Heart left ventricle (tissue), 16 donors: Measurements from ENCODE around the gene PTPN3. TPM values are rescaled to one million over a fixed set of nuclear protein-coding genes. Genes with fewer than 3 reads are reported as not detected.

Source experiments
- ATAC-seq, 4 donors: fragments of 200-7000 bp; cut with Tn5 transposase; one replicate each; pipeline ENCODE4 v1.9.1; 2020 to 2022; ENCODE audit warnings: moderate library complexity in 4 of 4, mild to moderate bottlenecking in 3 of 4, moderate number of reproducible peaks in 1 of 4
- DNase-seq, 5 donors: peaks; one replicate each; pipeline ENCODE4 v3.0.0-alpha.2; 2020
- H3K27ac ChIP-seq, 12 donors: fragments of 200-600 bp; sonication (generic) in 4 of 12; one replicate each; pipeline versions ENCODE4 v1.5.0 to v1.8.0; 2016 to 2022; ENCODE audit warnings: mild to moderate bottlenecking in 2 of 12
- H3K27me3 ChIP-seq, 9 donors: fragments of 200-600 bp; sonication (generic) in 2 of 9; one replicate each; pipeline versions ENCODE4 v1.5.1 to v1.8.0; 2016 to 2022; ENCODE audit warnings: mild to moderate bottlenecking in 3 of 9
- H3K36me3 ChIP-seq, 9 donors: fragments of 200-600 bp; sonication (generic) in 2 of 9; one replicate each; pipeline versions ENCODE4 v1.5.0 to v1.8.0; 2018 to 2022; ENCODE audit warnings: mild to moderate bottlenecking in 2 of 9
- H3K4me1 ChIP-seq, 12 donors: fragments of 200-600 bp; sonication (generic) in 4 of 12; one replicate each; pipeline versions ENCODE4 v1.5.0 to v1.8.0; 2016 to 2022; ENCODE audit warnings: mild to moderate bottlenecking in 3 of 12
- H3K4me3 ChIP-seq, 12 donors: fragments of 200-600 bp; sonication (generic) in 4 of 12; one replicate each; pipeline versions ENCODE4 v1.5.0 to v1.8.0; 2017 to 2022; ENCODE audit warnings: mild to moderate bottlenecking in 9 of 12, moderate library complexity in 4 of 12
- H3K9me3 ChIP-seq, 12 donors: fragments of 200-600 bp; sonication (generic) in 4 of 12; one replicate each; pipeline versions ENCODE4 v1.5.0 to v1.8.0; 2016 to 2022; ENCODE audit warnings: mild to moderate bottlenecking in 1 of 12
- CTCF ChIP-seq, 12 donors: fragments of 200-600 bp; sonication (generic) in 4 of 12; IDR thresholded peaks; one replicate each; pipeline versions ENCODE4 v1.5.0 to v1.8.0; 2018 to 2022; ENCODE audit warnings: antibody characterized with exemption in 12 of 12, mild to moderate bottlenecking in 5 of 12
- POLR2A ChIP-seq, 2 donors: fragments of 450-650 bp; IDR thresholded peaks; one replicate each; pipeline ENCODE4 v1.6.1; 2017; ENCODE audit warnings: antibody characterized with exemption in 2 of 2, mild to moderate bottlenecking in 2 of 2, moderate library complexity in 2 of 2
- whole genome bisulfite sequencing, 4 donors: extraction: QIAGEN DNeasy Blood & Tissue Kit in 2 of 4; methylation state at CpG; one replicate each; pipeline versions ENCODE4 v1.1.5 to v1.1.7; 2013 to 2018; 5-methylcytosine and 5-hydroxymethylcytosine counted together
- intact Hi-C, 10 donors: fragments of 100-400 bp; cut with DNase I; formaldehyde crosslinking; loops; one replicate each; pipeline versions ENCODE4 v1.11.1 to v1.14.2; 2022
- polyA plus RNA-seq, 2 donors: library from polyadenylated mRNA; stranded (reverse); fragments of 200-250 nt; gene quantifications; one replicate each; pipeline ENCODE4 v1.2.3, GENCODE V29; 2013
- total RNA-seq, 9 donors: library from RNA; depleted of rRNA in 2 of 9; stranded (reverse); fragments of >200 nt in 2 of 9; fragmentation: NEBNext Ultra II Directional in 3 of 9; extraction: Animal tissue kit (Norgen Biotek cat#: 25700) in 3 of 9; gene quantifications; one replicate each; pipeline versions ENCODE4 v1.1.0 to v1.2.4, GENCODE V29; 2016 to 2023
- donor health status: ischemic (EF 13 %, LVEDD 7.1; RV severe dilation, severe dysfunction).
- donor health status: healthy with polysubstance abuse.
- donor health status: DM: no; HTN: yes; CAD: no.
- donor health status: DM: no; HTN: no; CAD: no.
- donor health status: ischemic (EF 25% LVEDD 6.9; RV normal size, moderate dysfunction).
- donor health status: ischemic (EF 25% LVEDD 5.7; RV mildly dilated, moderate dysfunction).
- donor health status: healthy.
- donor health status: DM: yes; HTN: yes; CAD: no.
- donor health status: ischemic (EF 35%, LVEDD 5.7; RV mildly dilated, moderate dysfunction).
- donor health status: nonischemic (EF 11% LVEDD 7.7; RV severe dilation, severe dysfunction).
- donor health status: DM: yes; HTN: yes; CAD: no.
- donor health status: PGD.
- donor health status: ischemic (EF 29% LVEDD 5.4; RV normal size, mild dysfunction).
- donor health status: nonischemic (EF 23%, LVEDD 6.1; RV moderate dilation, normal function).

Gene PTPN3
- total and polyA plus RNA-seq, 11 donors = 6.9 to 77.0 (median 51.7) TPM

DNA sequence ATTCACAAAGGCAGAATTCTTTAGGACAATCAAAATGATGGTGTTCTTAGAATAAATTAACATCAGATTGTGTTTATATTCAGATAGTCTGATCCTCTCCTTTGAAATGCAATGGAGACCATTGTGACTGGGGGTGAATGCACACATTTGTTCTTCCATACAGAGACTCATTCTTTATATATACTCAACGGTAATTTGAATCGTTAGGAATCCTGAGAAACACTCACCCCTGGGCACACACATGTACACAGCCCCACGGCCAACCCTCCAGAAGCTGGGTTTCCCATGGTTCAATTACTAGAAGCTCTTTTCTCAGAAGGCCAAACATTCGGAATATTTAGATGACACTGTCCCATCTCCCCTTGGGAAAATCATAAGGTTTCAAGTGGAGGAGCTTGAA is 119.8 kb downstream of the PTPN3 start:
- H3K9me3 ChIP-seq = no peaks in the 10 kb centered on the region
- H3K27me3 ChIP-seq = no peaks in the 10 kb centered on the region
- ATAC-seq = no peak
- intact Hi-C loops = no loop called here
- DNase-seq = no peak
- 87 to 92% (median 90%) methylated on average over 4 of the region's 4 CpGs for WGBS, 4 donors
- H3K27ac ChIP-seq = no peak overlapping the region
- H3K4me1 ChIP-seq = no peaks in the 10 kb centered on the region
- no peak for TF ChIP-seq CTCF (IDR thresholded peaks at IDR 0.05)
- TF ChIP-seq POLR2A (IDR thresholded peaks at IDR 0.05) = no peak
- no peak overlapping the region for H3K4me3 ChIP-seq
- H3K36me3 ChIP-seq = peaks cover 0 to 61% (median 39%) of the 10 kb centered on the region in 9 donors

DNA sequence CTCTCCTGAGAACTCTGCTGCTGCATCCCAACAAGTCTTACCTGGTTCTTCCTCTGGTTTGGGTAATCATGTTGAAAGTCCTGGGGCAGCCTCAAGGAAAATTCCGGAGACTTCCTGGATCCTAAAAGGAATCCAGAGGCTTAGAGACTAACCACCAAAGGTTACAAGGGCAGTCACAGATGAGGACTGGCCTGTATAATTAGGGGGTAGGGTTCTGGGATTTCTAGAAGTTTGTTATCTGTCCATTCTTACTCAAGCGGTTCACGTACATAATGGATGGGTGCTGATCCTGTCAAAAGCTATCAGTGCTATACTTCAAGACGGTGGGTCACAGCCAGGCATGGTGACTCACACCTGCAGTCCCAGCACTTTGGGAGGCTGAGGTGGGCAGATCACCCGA is 125.9 kb downstream of the PTPN3 start:
- DNase-seq = no peak

GRCh38 chr9:109371374-109371773 is 126.7 kb downstream of the PTPN3 start:
- Histone ChIP-seq H3K36me3 (no peaks in the 10 kb centered on the region), H3K27me3 (peaks cover 0 to 4% (median 0%) of the 10 kb centered on the region in 9 donors), H3K9me3 (no peaks in the 10 kb centered on the region), H3K4me1 (no peaks in the 10 kb centered on the region), H3K4me3 (no peak overlapping the region), H3K27ac (no peak overlapping the region)
- DNase-seq (no peak), ATAC-seq (no peak)
- intact Hi-C loops = no loop called here
- no peak for TF ChIP-seq CTCF (IDR thresholded peaks at IDR 0.05)
- TF ChIP-seq POLR2A (IDR thresholded peaks at IDR 0.05) = no peak
- 87 to 93% (median 88%) methylated on average over 1 of the region's 1 CpG for WGBS, 4 donors

More for the DNA sequence above, 125.9 kb downstream of the PTPN3 start:
- TF ChIP-seq POLR2A (IDR thresholded peaks at IDR 0.05) = no peak
- TF ChIP-seq CTCF (IDR thresholded peaks at IDR 0.05) = no peak
- no peaks in the 10 kb centered on the region for H3K4me1 ChIP-seq
- H3K36me3 ChIP-seq = peaks cover 0 to 3% (median 0%) of the 10 kb centered on the region in 9 donors
- 77 to 83% (median 82%) methylated on average over 5 of the region's 5 CpGs for WGBS, 4 donors
- H3K9me3 ChIP-seq = no peaks in the 10 kb centered on the region
- H3K27me3 ChIP-seq = peaks cover 0 to 4% (median 0%) of the 10 kb centered on the region in 9 donors
- no peak overlapping the region for H3K4me3 ChIP-seq
- H3K27ac ChIP-seq = no peak overlapping the region
- no peak for ATAC-seq
- intact Hi-C loops = no loop called here

DNA sequence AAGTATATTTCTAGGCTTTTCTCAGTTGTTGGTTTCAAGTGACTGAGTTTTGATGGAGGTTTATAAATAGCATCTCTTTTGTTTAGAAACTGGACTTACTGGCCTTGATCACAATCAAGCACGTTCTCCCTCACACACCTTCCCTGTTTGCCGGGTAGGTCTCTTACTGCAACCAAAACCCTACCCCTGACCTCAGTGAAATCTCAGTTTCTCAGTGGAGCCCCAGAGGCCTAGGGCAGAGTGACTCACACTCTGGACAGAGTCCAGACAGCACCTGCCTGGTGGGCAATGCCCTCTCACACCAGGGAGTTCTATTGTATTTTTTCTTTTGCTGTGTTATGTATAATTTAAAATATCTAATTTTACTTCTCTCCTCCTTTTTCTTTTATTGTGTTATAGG is 128.8 kb downstream of the PTPN3 start:
- Histone ChIP-seq H3K4me3 (no peak overlapping the region), H3K36me3 (no peaks in the 10 kb centered on the region), H3K9me3 (no peaks in the 10 kb centered on the region), H3K27ac (no peak overlapping the region), H3K4me1 (no peaks in the 10 kb centered on the region), H3K27me3 (peaks cover 0 to 4% (median 0%) of the 10 kb centered on the region in 9 donors)
- 56 to 76% (median 71%) methylated on average over 2 of the region's 2 CpGs for WGBS, 4 donors
- intact Hi-C loops = no loop called here
- no peak for TF ChIP-seq CTCF (IDR thresholded peaks at IDR 0.05)
- no peak for TF ChIP-seq POLR2A (IDR thresholded peaks at IDR 0.05)
- DNase-seq = no peak
- ATAC-seq = no peak
